ENCODE data around the gene SREBF2. TPM values are rescaled to one million over a fixed set of nuclear protein-coding genes. Genes with fewer than 3 reads are reported as not detected.

SREBF2 gene
- total and polyA plus RNA-seq, 2 donors (not counting 1 experiment from before 2014, with no cell fraction given), result 116 to 287 TPM

DNA sequence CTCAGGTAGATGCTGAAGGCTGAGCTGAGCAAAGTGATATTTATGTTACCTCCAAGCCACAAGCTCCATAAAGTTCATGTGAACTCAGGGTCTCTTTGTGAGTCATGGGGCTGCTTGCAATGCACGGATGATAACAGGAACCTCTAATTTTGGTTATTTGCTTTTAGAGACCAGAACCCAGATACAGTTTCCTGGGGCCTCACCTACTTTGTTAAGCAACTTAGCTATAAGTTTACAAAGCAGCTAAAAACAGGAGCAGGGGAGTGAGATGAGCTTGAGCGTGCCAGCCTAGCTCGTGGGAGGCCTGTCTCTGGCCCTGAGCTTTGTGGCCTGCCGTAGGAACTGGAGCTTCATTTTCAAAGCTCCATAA is 29.2 kb downstream of the SREBF2 start:
- no peaks in the 10 kb centered on the region for H3K9me3 Mint-ChIP-seq (ENCODE audit: insufficient read depth)
- ChIA-PET CTCF (interaction anchor here (0.6 to 3.1 kb wide), 17 partner anchors 9 to 165 kb away, joined by 3 to 23 read pairs (median 4); partner anchors contain the start of genes SMIM45, SREBF2 and TNFRSF13C), POLR2A (interaction anchor here (0.6 to 3.0 kb wide), 14 partner anchors 10 to 78 kb away, joined by 3 to 20 read pairs (median 6); partner anchors contain the start of genes CCDC134, SREBF2 and TNFRSF13C)
- Histone ChIP-seq H3K79me2 (ENCODE audit: control insufficient read depth, insufficient read depth, low read length) (peaks cover 75% of the 10 kb centered on the region), H3K27ac (ENCODE audit: low read length in 2 of 2) (peak overlapping the region; percentile 92 to 95), H3K4me2 (replicated peaks; ENCODE audit: low read depth, low read length, poor library complexity, severe bottlenecking) (peak overlapping the region; percentile 72), H3K4me3 (ENCODE audit: control extremely low read depth in 1 of 5, extremely low read depth in 1 of 5, insufficient read depth in 1 of 5, low read depth in 2 of 5, low read length in 4 of 5) (peak overlapping the region in 4 of 5 experiments; percentile 0 to 29 (median 8)), H2AFZ (ENCODE audit: insufficient read depth, low read depth, low read length, poor library complexity, severe bottlenecking) (peak overlapping the region; percentile 43), H3K36me3 (replicated peaks in 1 of 2; ENCODE audit: control extremely low read depth in 1 of 2, control insufficient read depth in 1 of 2, extremely low read depth in 1 of 2, insufficient read depth in 2 of 2, low read length in 1 of 2) (peaks cover 0 to 7% of the 10 kb centered on the region in 2 experiments), H4K20me1 (ENCODE audit: control insufficient read depth, insufficient read depth, low read length, poor library complexity, severe bottlenecking) (peaks cover 25% of the 10 kb centered on the region), H3K9ac (ENCODE audit: low read length) (peak overlapping the region; percentile 53), H3K9me3 (ENCODE audit: control extremely low read depth in 1 of 3, control insufficient read depth in 2 of 3, insufficient read depth in 1 of 3, low read length in 2 of 3) (no peaks in the 10 kb centered on the region), H3K27me3 (replicated peaks in 1 of 4; ENCODE audit: control extremely low read depth in 1 of 4, control insufficient read depth in 3 of 4, insufficient read depth in 4 of 4, low read length in 3 of 4) (no peaks in the 10 kb centered on the region), H3K4me1 (ENCODE audit: control insufficient read depth in 2 of 2, insufficient read depth in 2 of 2, low read length in 2 of 2) (peaks cover 78 to 92% of the 10 kb centered on the region in 2 donors)
- no peaks in the 10 kb centered on the region for H3K27me3 Mint-ChIP-seq
- H3K27ac Mint-ChIP-seq, result peak overlapping the region; percentile 95
- DNase-seq, result peak; percentile 70
- TF ChIP-seq EZH2 (IDR thresholded peaks at IDR 0.05; ENCODE audit: borderline replicate concordance, insufficient read depth, low read depth, low read length, poor library complexity, severe bottlenecking), result no peak
- TF ChIP-seq, protein P1, sequence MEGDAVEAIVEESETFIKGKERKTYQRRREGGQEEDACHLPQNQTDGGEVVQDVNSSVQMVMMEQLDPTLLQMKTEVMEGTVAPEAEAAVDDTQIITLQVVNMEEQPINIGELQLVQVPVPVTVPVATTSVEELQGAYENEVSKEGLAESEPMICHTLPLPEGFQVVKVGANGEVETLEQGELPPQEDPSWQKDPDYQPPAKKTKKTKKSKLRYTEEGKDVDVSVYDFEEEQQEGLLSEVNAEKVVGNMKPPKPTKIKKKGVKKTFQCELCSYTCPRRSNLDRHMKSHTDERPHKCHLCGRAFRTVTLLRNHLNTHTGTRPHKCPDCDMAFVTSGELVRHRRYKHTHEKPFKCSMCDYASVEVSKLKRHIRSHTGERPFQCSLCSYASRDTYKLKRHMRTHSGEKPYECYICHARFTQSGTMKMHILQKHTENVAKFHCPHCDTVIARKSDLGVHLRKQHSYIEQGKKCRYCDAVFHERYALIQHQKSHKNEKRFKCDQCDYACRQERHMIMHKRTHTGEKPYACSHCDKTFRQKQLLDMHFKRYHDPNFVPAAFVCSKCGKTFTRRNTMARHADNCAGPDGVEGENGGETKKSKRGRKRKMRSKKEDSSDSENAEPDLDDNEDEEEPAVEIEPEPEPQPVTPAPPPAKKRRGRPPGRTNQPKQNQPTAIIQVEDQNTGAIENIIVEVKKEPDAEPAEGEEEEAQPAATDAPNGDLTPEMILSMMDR (IDR thresholded peaks at IDR 0.05), result no peak
- intact Hi-C loops (cut with micrococcal nuclease), result loop anchor here (1.0 to 2.0 kb wide), 4 partner anchors 27 to 79 kb away; partner anchors contain the start of gene SREBF2
- H3K4me1 Mint-ChIP-seq, result peaks cover 81% of the 10 kb centered on the region
- 0% methylated on average over 2 of the region's 4 CpGs for WGBS (ENCODE audit: insufficient coverage)
- peak; percentile 66 for ATAC-seq (ENCODE audit: low read depth)
- peak overlapping the region; percentile 80 for H3K4me3 Mint-ChIP-seq
